Mesendoderm (in vitro differentiated cells): ENCODE results near the gene MUC12.
"Not testable (repeated sequence)": the region's sequence is repeated elsewhere in the genome, so short reads cannot be mapped to it uniquely, and the experiment has no call there.

ENCODE experiments used
- DNase-seq: peaks from one replicate; pipeline ENCODE4 v3.0.0; 2013
- H2AK5ac ChIP-seq: 2 replicates; pipeline ENCODE4 v1.6.1; 2013; ENCODE audit warnings: low read length, inconsistent platforms
- H2BK120ac ChIP-seq: 2 replicates; pipeline ENCODE4 v1.6.1; 2013; ENCODE audit warnings: low read depth, mild to moderate bottlenecking, low read length, moderate library complexity, mixed read lengths
- H2BK15ac ChIP-seq: replicated peaks from 2 replicates; pipeline ENCODE4 v1.6.1; 2013; ENCODE audit warnings: low read depth, mild to moderate bottlenecking, moderate library complexity
- H2BK5ac ChIP-seq: 2 replicates; pipeline ENCODE4 v1.6.1; 2013; ENCODE audit warnings: low read length, inconsistent platforms
- H3K18ac ChIP-seq: 2 replicates; pipeline ENCODE4 v1.6.1; 2013; ENCODE audit warnings: mild to moderate bottlenecking, low read length, mixed read lengths
- H3K23ac ChIP-seq: one replicate; pipeline ENCODE4 v1.6.1; 2013; ENCODE audit warnings: low read length
- H3K27ac ChIP-seq: 2 replicates; pipeline ENCODE4 v1.5.1; 2013; ENCODE audit warnings: low read depth, mild to moderate bottlenecking, inconsistent platforms, low read length, moderate library complexity
- H3K27me3 ChIP-seq: 2 replicates; pipeline ENCODE4 v1.6.1; 2013; ENCODE audit warnings: low read length, control low read depth, mild to moderate bottlenecking, inconsistent platforms; ENCODE audit not compliant: insufficient read depth, poor library complexity
- H3K36me3 ChIP-seq: 2 replicates; pipeline ENCODE4 v1.6.1; 2013; ENCODE audit warnings: low read length, inconsistent platforms; ENCODE audit not compliant: control insufficient read depth, insufficient read depth
- H3K4ac ChIP-seq: one replicate; pipeline ENCODE4 v1.6.1; 2013; ENCODE audit warnings: low read depth, mild to moderate bottlenecking, low read length, moderate library complexity
- H3K4me1 ChIP-seq: 2 replicates; pipeline ENCODE4 v1.6.1; 2013; ENCODE audit warnings: low read depth, low read length, inconsistent platforms; ENCODE audit not compliant: control insufficient read depth
- H3K4me2 ChIP-seq: 2 replicates; pipeline ENCODE4 v1.6.1; 2013; ENCODE audit warnings: low read length
- H3K4me3 ChIP-seq: 2 replicates; pipeline ENCODE4 v1.5.1; 2013; ENCODE audit warnings: mild to moderate bottlenecking, low read length
- H3K56ac ChIP-seq: one replicate; pipeline ENCODE4 v1.6.1; 2013; ENCODE audit warnings: low read length
- H3K79me1 ChIP-seq: 2 replicates; pipeline ENCODE4 v1.6.1; 2013; ENCODE audit warnings: low read length, inconsistent platforms
- H3K79me2 ChIP-seq: 2 replicates; pipeline ENCODE4 v1.6.1; 2013; ENCODE audit warnings: mild to moderate bottlenecking, low read length; ENCODE audit not compliant: control insufficient read depth, insufficient read depth
- H3K9ac ChIP-seq: 2 replicates; pipeline ENCODE4 v1.6.1; 2013; ENCODE audit warnings: low read length, inconsistent platforms
- H4K5ac ChIP-seq: one replicate; pipeline ENCODE4 v1.6.1; 2013; ENCODE audit warnings: low read length
- H4K8ac ChIP-seq: one replicate; pipeline ENCODE4 v1.6.1; 2013; ENCODE audit warnings: low read depth, mild to moderate bottlenecking, control low read depth, low read length, moderate library complexity
- WGBS: extraction: QIAGEN DNeasy Blood & Tissue Kit; methylation state at CpG from one replicate; pipeline ENCODE4 v1.1.7; 2013; ENCODE audit warnings: low lambda C conversion rate, missing lambda C conversion rate; ENCODE audit not compliant: insufficient coverage; ENCODE audit errors: extremely low coverage; 5-methylcytosine and 5-hydroxymethylcytosine counted together

The MUC12 gene

GRCh38 chr7:101000025-101000424 lies 30.7 kb downstream of the MUC12 start:
- not testable (repeated sequence) for H2BK15ac ChIP-seq, H3K18ac ChIP-seq, H4K5ac ChIP-seq, H3K79me1 ChIP-seq, H3K56ac ChIP-seq, H3K4ac ChIP-seq, H3K23ac ChIP-seq, H3K4me1 ChIP-seq, H3K4me3 ChIP-seq, H2BK5ac ChIP-seq, H2BK120ac ChIP-seq, H3K4me2 ChIP-seq, H3K79me2 ChIP-seq, H4K8ac ChIP-seq, DNase-seq, H3K27me3 ChIP-seq, H3K36me3 ChIP-seq, H3K9ac ChIP-seq, H2AK5ac ChIP-seq, H3K27ac ChIP-seq
- no CpG with 5 or more reads among the region's 10 CpGs for WGBS

- H4K8ac ChIP-seq, H3K23ac ChIP-seq, H3K79me2 ChIP-seq, H3K18ac ChIP-seq, H3K79me1 ChIP-seq, H4K5ac ChIP-seq, H3K27me3 ChIP-seq, H2AK5ac ChIP-seq, H3K36me3 ChIP-seq, H2BK15ac ChIP-seq, DNase-seq, H3K4ac ChIP-seq, H2BK5ac ChIP-seq, H3K4me2 ChIP-seq, H3K56ac ChIP-seq, H3K4me1 ChIP-seq, H2BK120ac ChIP-seq, H3K4me3 ChIP-seq, H3K9ac ChIP-seq, H3K27ac ChIP-seq: not testable (repeated sequence)
- WGBS, result no CpG with 5 or more reads among the region's 8 CpGs
Observed at GRCh38 chr7:101002333-101002732, 33.0 kb downstream of the MUC12 start.

GRCh38 chr7:101007361-101007760 lies 38.0 kb downstream of the MUC12 start:
- not testable (repeated sequence) for H3K4me3 ChIP-seq, H3K56ac ChIP-seq, H4K8ac ChIP-seq, DNase-seq, H2BK120ac ChIP-seq, H3K4me2 ChIP-seq, H4K5ac ChIP-seq, H2AK5ac ChIP-seq, H2BK5ac ChIP-seq, H3K27me3 ChIP-seq, H2BK15ac ChIP-seq, H3K27ac ChIP-seq, H3K4ac ChIP-seq, H3K18ac ChIP-seq, H3K9ac ChIP-seq, H3K79me2 ChIP-seq, H3K79me1 ChIP-seq, H3K36me3 ChIP-seq, H3K23ac ChIP-seq, H3K4me1 ChIP-seq
- no CpG with 5 or more reads among the region's 2 CpGs for WGBS

GRCh38 chr7:101009629-101010028 lies 40.3 kb downstream of the MUC12 start:
- H4K5ac ChIP-seq, result no peak overlapping the region
- H3K79me1 ChIP-seq, result no peaks in the 10 kb centered on the region
- no peak overlapping the region for H2BK120ac ChIP-seq
- no peak overlapping the region for H3K56ac ChIP-seq
- H3K23ac ChIP-seq, result no peak overlapping the region
- no peak overlapping the region for H2BK5ac ChIP-seq
- no peaks in the 10 kb centered on the region for H3K27me3 ChIP-seq
- no peak overlapping the region for H3K4me3 ChIP-seq
- H2BK15ac ChIP-seq, result no peak overlapping the region
- no peak overlapping the region for H3K27ac ChIP-seq
- no peak overlapping the region for H3K9ac ChIP-seq
- no peak overlapping the region for H4K8ac ChIP-seq
- H3K4ac ChIP-seq, result no peak overlapping the region
- no peak overlapping the region for H2AK5ac ChIP-seq
- no peaks in the 10 kb centered on the region for H3K79me2 ChIP-seq
- DNase-seq, result no peak
- H3K18ac ChIP-seq, result no peak overlapping the region
- H3K4me2 ChIP-seq, result no peak overlapping the region
- H3K4me1 ChIP-seq, result no peaks in the 10 kb centered on the region
- WGBS, result no CpG with 5 or more reads among the region's 5 CpGs
- H3K36me3 ChIP-seq, result no peaks in the 10 kb centered on the region

GRCh38 chr7:101012931-101013330 lies 43.6 kb downstream of the MUC12 start:
- Histone ChIP-seq H3K79me2 (no peaks in the 10 kb centered on the region), H3K56ac (no peak overlapping the region), H3K4me2 (no peak overlapping the region), H4K5ac (no peak overlapping the region), H3K4ac (no peak overlapping the region), H3K36me3 (no peaks in the 10 kb centered on the region), H3K27me3 (no peaks in the 10 kb centered on the region), H3K18ac (no peak overlapping the region), H2BK120ac (no peak overlapping the region), H3K27ac (no peak overlapping the region), H3K4me1 (no peaks in the 10 kb centered on the region), H4K8ac (no peak overlapping the region), H3K9ac (no peak overlapping the region), H2AK5ac (no peak overlapping the region), H2BK15ac (no peak overlapping the region), H3K23ac (no peak overlapping the region), H3K79me1 (no peaks in the 10 kb centered on the region), H2BK5ac (no peak overlapping the region), H3K4me3 (no peak overlapping the region)
- no CpG with 5 or more reads among the region's 6 CpGs for WGBS
- no peak for DNase-seq

- Histone ChIP-seq H3K56ac (peak overlapping the region; percentile 22), H3K27me3 (no peaks in the 10 kb centered on the region), H3K9ac (no peak overlapping the region), H2AK5ac (peak overlapping the region; percentile 60), H3K4me3 (no peak overlapping the region), H3K4me1 (peaks cover 2% of the 10 kb centered on the region), H2BK120ac (no peak overlapping the region), H3K18ac (no peak overlapping the region), H3K79me2 (no peaks in the 10 kb centered on the region), H3K4me2 (no peak overlapping the region), H2BK5ac (no peak overlapping the region), H3K36me3 (no peaks in the 10 kb centered on the region), H2BK15ac (no peak overlapping the region), H3K79me1 (no peaks in the 10 kb centered on the region), H3K23ac (peak overlapping the region; percentile 0), H3K4ac (no peak overlapping the region), H3K27ac (no peak overlapping the region), H4K8ac (no peak overlapping the region), H4K5ac (no peak overlapping the region)
- no CpG with 5 or more reads among the region's 8 CpGs for WGBS
- no peak for DNase-seq
Observed at GRCh38 chr7:101015626-101016025, 46.3 kb downstream of the MUC12 start.
